ENCODE results near the gene PITPNB. TPM values are rescaled to one million over a fixed set of nuclear protein-coding genes. Genes with fewer than 3 reads are reported as not detected.

Gene PITPNB
- total and polyA plus RNA-seq, 2 experiments from 2014 or later = 50.9 to 56.0 TPM

DNA sequence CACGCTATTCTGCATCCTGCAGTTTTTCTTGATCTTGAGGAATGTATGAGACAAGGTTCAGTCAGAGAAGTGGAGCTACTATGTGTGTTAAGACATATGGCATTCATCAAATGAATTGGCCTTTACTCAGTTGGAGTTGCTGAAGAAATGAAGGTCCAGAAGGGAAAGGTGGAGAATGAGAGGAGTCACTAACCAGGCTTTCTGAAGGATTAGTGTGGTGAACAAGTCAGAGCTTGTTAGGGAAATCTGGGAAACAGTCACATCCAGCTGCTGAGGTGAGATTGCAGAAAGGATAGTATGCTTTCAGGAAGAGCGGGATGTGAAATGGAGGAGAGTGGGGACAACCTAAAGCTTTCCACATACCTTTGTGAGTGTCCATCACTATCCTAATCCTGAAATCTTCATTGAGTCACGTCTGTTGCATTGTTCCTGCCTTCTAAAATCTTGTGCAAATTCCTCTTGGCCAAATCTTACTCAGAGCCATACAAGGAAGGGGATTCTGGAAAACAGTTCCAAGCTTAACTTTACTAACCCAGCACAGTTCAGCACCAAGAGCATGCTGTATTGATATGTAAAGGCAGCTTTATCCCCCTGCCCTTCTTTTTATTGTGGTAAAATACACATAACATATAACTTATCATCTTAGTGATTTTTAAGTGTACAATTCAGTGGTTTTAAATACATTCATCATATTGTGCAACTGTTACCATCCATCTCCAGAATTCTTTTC is 11.4 kb upstream of the PITPNB start:
- no peaks in the 10 kb centered on the region for H3K36me3 ChIP-seq (ENCODE audit: insufficient read depth)
- Mint-ChIP-seq H3K9me3 (no peaks in the 10 kb centered on the region; the same call in 2 of the 3 replicates), H3K4me1 (peaks cover 19% of the 10 kb centered on the region), H3K27ac (peak overlapping the region; percentile 88), H3K4me3 (no peak overlapping the region; the same call in 2 of the 3 replicates), H3K27me3 (ENCODE audit: insufficient read depth, low read depth, poor library complexity) (peaks cover 2% of the 10 kb centered on the region), H3K36me3 (ENCODE audit: low read depth) (peaks cover 13% of the 10 kb centered on the region; the same call in 2 of the 3 replicates)
- H3K9me2 ChIP-seq (ENCODE audit: insufficient read depth) = no peaks in the 10 kb centered on the region; the same call in 1 of the 2 replicates
- no peaks in the 10 kb centered on the region for H3K27me3 ChIP-seq (ENCODE audit: insufficient read depth)
- DNase-seq (ENCODE audit: low spot score) (peak; percentile 8), ATAC-seq (peak; percentile 75)
- H3K79me2 ChIP-seq (replicated peaks; ENCODE audit: insufficient read depth) = peaks cover 15% of the 10 kb centered on the region; the same call in 1 of the 2 replicates
- H3K4me1 ChIP-seq (ENCODE audit: insufficient read depth) = peaks cover 15% of the 10 kb centered on the region
- no peaks in the 10 kb centered on the region for H3F3A ChIP-seq (replicated peaks; ENCODE audit: low read depth)
- no peaks in the 10 kb centered on the region for H4K20me1 ChIP-seq (replicated peaks; ENCODE audit: insufficient read depth)
- H3K4me2 ChIP-seq = peak overlapping the region; percentile 31
- H2AFZ ChIP-seq = no peak overlapping the region
- H3K27ac ChIP-seq (ENCODE audit: low read depth) = peak overlapping the region; percentile 78
- H3K4me3 ChIP-seq = no peak overlapping the region
- TF ChIP-seq, protein P1, sequence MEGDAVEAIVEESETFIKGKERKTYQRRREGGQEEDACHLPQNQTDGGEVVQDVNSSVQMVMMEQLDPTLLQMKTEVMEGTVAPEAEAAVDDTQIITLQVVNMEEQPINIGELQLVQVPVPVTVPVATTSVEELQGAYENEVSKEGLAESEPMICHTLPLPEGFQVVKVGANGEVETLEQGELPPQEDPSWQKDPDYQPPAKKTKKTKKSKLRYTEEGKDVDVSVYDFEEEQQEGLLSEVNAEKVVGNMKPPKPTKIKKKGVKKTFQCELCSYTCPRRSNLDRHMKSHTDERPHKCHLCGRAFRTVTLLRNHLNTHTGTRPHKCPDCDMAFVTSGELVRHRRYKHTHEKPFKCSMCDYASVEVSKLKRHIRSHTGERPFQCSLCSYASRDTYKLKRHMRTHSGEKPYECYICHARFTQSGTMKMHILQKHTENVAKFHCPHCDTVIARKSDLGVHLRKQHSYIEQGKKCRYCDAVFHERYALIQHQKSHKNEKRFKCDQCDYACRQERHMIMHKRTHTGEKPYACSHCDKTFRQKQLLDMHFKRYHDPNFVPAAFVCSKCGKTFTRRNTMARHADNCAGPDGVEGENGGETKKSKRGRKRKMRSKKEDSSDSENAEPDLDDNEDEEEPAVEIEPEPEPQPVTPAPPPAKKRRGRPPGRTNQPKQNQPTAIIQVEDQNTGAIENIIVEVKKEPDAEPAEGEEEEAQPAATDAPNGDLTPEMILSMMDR (conservative IDR thresholded peaks at IDR 0.05; ENCODE audit: low read depth in 2 of 2) = no peak
- TF ChIP-seq, protein P2, sequence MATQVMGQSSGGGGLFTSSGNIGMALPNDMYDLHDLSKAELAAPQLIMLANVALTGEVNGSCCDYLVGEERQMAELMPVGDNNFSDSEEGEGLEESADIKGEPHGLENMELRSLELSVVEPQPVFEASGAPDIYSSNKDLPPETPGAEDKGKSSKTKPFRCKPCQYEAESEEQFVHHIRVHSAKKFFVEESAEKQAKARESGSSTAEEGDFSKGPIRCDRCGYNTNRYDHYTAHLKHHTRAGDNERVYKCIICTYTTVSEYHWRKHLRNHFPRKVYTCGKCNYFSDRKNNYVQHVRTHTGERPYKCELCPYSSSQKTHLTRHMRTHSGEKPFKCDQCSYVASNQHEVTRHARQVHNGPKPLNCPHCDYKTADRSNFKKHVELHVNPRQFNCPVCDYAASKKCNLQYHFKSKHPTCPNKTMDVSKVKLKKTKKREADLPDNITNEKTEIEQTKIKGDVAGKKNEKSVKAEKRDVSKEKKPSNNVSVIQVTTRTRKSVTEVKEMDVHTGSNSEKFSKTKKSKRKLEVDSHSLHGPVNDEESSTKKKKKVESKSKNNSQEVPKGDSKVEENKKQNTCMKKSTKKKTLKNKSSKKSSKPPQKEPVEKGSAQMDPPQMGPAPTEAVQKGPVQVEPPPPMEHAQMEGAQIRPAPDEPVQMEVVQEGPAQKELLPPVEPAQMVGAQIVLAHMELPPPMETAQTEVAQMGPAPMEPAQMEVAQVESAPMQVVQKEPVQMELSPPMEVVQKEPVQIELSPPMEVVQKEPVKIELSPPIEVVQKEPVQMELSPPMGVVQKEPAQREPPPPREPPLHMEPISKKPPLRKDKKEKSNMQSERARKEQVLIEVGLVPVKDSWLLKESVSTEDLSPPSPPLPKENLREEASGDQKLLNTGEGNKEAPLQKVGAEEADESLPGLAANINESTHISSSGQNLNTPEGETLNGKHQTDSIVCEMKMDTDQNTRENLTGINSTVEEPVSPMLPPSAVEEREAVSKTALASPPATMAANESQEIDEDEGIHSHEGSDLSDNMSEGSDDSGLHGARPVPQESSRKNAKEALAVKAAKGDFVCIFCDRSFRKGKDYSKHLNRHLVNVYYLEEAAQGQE (IDR thresholded peaks at IDR 0.05; ENCODE audit: unreplicated experiment) = no peak
- TF ChIP-seq CREB1 (CRISPR knock-in tag; IDR thresholded peaks at IDR 0.05; ENCODE audit: low read depth) = no peak
- no peak for TF ChIP-seq STAT1 (IDR thresholded peaks at IDR 0.05; ENCODE audit: unreplicated experiment)
- TF ChIP-seq ZNF114 (CRISPR knock-in tag; IDR thresholded peaks at IDR 0.05) = no peak
- TF ChIP-seq POLR2AphosphoS5 (IDR thresholded peaks at IDR 0.05; ENCODE audit: low read depth) = no peak
- no peak for TF ChIP-seq EZH2 (IDR thresholded peaks at IDR 0.05; ENCODE audit: low read depth, unreplicated experiment)
- TF ChIP-seq, protein P3, sequence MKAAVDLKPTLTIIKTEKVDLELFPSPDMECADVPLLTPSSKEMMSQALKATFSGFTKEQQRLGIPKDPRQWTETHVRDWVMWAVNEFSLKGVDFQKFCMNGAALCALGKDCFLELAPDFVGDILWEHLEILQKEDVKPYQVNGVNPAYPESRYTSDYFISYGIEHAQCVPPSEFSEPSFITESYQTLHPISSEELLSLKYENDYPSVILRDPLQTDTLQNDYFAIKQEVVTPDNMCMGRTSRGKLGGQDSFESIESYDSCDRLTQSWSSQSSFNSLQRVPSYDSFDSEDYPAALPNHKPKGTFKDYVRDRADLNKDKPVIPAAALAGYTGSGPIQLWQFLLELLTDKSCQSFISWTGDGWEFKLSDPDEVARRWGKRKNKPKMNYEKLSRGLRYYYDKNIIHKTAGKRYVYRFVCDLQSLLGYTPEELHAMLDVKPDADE (IDR thresholded peaks at IDR 0.05) = no peak
- no peak for TF ChIP-seq NANOG (IDR thresholded peaks at IDR 0.05; ENCODE audit: borderline replicate concordance)
- no peak for TF ChIP-seq ZNF331 (CRISPR knock-in tag; IDR thresholded peaks at IDR 0.05; ENCODE audit: low read depth)
- TF ChIP-seq JUNB (IDR thresholded peaks at IDR 0.05; ENCODE audit: unreplicated experiment) = no peak
- TF ChIP-seq EZH2phosphoT487 (IDR thresholded peaks at IDR 0.05; ENCODE audit: unreplicated experiment) = no peak
- TF ChIP-seq, protein P4, sequence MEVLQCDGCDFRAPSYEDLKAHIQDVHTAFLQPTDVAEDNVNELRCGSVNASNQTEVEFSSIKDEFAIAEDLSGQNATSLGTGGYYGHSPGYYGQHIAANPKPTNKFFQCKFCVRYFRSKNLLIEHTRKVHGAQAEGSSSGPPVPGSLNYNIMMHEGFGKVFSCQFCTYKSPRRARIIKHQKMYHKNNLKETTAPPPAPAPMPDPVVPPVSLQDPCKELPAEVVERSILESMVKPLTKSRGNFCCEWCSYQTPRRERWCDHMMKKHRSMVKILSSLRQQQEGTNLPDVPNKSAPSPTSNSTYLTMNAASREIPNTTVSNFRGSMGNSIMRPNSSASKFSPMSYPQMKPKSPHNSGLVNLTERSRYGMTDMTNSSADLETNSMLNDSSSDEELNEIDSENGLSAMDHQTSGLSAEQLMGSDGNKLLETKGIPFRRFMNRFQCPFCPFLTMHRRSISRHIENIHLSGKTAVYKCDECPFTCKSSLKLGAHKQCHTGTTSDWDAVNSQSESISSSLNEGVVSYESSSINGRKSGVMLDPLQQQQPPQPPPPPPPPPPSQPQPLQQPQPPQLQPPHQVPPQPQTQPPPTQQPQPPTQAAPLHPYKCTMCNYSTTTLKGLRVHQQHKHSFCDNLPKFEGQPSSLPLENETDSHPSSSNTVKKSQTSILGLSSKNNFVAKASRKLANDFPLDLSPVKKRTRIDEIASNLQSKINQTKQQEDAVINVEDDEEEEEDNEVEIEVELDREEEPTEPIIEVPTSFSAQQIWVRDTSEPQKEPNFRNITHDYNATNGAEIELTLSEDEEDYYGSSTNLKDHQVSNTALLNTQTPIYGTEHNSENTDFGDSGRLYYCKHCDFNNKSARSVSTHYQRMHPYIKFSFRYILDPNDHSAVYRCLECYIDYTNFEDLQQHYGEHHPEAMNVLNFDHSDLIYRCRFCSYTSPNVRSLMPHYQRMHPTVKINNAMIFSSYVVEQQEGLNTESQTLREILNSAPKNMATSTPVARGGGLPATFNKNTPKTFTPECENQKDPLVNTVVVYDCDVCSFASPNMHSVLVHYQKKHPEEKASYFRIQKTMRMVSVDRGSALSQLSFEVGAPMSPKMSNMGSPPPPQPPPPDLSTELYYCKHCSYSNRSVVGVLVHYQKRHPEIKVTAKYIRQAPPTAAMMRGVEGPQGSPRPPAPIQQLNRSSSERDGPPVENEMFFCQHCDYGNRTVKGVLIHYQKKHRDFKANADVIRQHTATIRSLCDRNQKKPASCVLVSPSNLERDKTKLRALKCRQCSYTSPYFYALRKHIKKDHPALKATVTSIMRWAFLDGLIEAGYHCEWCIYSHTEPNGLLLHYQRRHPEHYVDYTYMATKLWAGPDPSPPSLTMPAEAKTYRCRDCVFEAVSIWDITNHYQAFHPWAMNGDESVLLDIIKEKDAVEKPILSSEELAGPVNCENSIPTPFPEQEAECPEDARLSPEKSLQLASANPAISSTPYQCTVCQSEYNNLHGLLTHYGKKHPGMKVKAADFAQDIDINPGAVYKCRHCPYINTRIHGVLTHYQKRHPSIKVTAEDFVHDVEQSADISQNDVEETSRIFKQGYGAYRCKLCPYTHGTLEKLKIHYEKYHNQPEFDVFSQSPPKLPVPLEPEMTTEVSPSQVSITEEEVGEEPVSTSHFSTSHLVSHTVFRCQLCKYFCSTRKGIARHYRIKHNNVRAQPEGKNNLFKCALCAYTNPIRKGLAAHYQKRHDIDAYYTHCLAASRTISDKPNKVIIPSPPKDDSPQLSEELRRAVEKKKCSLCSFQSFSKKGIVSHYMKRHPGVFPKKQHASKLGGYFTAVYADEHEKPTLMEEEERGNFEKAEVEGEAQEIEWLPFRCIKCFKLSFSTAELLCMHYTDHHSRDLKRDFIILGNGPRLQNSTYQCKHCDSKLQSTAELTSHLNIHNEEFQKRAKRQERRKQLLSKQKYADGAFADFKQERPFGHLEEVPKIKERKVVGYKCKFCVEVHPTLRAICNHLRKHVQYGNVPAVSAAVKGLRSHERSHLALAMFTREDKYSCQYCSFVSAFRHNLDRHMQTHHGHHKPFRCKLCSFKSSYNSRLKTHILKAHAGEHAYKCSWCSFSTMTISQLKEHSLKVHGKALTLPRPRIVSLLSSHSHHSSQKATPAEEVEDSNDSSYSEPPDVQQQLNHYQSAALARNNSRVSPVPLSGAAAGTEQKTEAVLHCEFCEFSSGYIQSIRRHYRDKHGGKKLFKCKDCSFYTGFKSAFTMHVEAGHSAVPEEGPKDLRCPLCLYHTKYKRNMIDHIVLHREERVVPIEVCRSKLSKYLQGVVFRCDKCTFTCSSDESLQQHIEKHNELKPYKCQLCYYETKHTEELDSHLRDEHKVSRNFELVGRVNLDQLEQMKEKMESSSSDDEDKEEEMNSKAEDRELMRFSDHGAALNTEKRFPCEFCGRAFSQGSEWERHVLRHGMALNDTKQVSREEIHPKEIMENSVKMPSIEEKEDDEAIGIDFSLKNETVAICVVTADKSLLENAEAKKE (CRISPR knock-in tag; IDR thresholded peaks at IDR 0.05) = no peak
